GM18868 (cell line): ENCODE data around the gene DPY19L1.
"Not testable (repeated sequence)": the region's sequence is repeated elsewhere in the genome, so short reads cannot be mapped to it uniquely, and the experiment has no call there.

ENCODE experiments used
- ATAC-seq: cut with Tn5 transposase; IDR thresholded peaks from one replicate; pipeline ENCODE4 v1.9.1; 2021; ENCODE audit warnings: mild to moderate bottlenecking, moderate library complexity; ENCODE audit not compliant: unreplicated experiment

The DPY19L1 gene

DNA sequence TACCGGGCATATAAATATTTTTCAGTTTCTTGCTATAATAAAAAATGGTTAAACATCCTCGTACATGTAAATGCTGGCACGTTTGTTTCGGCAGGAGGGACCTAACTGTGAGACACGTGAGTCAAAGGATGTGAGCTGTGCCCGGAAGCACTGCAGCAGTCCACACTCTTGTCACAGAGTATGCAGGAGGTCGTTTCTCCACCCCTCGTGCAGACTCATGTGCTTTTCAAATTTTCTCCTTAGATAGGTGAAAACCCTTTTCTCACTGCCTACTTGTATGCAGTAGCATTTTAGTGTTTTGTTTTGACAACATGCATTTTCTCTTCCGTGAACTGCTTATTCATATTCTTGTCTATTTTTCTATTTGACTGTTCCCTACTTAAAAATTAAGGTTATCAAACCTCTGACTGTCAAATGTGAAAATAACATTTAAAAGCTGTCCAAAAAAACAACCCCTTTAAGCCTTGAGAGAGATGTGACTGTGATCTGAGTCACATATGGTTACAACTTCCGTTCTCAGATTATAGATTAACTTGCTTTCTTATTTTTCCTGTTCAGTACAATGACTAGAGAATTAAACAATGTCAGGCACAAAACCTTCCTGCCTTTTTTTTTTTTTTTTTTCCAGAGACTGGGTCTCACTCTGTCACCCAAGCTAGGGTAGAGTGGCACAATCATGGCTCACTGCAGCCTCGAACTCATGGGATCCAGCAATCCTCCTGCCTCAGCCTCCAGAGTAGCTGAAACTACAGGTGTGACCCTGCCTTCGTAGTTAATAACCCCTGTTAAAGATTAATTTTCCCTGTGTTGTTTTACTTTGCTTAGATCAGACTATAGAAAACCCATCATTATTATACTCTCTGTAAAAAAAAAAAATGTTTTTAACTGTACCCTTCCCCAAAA, 45.1 kb downstream of the DPY19L1 start:
- ATAC-seq = no peak

DNA sequence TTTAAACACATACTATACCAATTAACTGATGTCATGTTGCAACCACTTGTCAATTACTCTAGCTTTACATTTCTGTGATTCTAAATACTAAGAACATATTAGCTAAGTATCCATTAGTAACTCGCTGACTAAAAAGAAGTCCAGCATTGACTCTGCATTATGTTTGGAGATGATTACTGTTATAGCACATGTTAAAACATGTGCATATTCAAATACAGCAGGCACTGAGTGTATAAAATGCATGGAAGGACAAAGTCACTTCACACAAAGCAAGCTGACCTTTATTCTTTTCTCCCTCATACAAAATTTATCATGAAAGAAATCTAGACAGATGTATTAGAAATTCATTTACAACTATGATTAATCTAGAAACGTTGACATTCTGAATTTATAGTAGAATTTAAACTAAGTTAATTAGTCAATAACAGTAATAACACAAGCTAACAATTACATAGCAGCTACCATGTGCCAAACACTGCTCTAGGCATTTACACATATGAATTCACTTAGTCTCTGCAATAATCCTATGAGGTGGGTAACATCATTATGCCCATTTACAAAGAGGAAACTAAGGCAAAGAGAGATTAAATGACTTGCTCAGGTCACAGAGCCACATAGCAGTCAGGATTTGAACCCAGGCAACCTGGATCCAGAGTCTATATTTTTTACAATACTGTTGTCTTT, 48.7 kb downstream of the DPY19L1 start:
- not testable (repeated sequence) for ATAC-seq

DNA sequence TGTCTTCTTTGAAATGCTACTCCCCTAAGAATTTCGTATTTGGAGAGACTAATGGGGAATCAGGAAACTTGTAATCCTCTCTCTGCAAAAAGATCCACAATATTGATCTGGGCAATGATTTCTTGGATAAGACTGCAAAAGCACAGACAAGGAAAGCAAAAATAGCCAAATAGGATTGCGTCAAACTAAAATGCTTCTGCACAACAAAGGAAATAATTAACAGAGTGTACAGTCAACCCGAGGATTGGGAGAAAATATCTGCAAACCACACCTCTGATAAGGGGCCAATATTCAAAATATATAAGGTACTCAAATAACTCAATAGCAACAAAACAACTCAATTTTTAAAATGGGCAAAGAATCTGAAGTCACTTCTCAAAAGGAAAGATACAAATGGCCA, 52.1 kb downstream of the DPY19L1 start:
- not testable (repeated sequence) for ATAC-seq

DNA sequence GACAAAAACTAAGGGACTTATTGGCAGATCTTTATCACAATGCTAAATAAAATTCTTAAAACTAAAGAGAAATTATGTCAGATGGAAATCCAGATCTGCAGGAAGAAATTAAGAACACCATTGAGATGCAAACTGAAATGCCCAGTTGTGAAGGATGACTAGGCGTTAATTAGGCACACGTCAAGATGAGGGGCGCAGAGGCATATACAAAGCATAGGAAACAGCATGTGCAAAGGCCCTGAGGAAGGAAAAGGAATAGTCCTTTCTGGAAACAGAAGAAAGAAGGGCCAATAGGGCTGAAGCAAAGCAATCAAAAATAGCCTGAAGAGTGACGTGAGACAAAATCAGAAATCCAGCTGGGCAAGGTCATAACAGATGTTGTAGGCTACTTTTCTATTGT, 53.1 kb downstream of the DPY19L1 start:
- not testable (repeated sequence) for ATAC-seq

DNA sequence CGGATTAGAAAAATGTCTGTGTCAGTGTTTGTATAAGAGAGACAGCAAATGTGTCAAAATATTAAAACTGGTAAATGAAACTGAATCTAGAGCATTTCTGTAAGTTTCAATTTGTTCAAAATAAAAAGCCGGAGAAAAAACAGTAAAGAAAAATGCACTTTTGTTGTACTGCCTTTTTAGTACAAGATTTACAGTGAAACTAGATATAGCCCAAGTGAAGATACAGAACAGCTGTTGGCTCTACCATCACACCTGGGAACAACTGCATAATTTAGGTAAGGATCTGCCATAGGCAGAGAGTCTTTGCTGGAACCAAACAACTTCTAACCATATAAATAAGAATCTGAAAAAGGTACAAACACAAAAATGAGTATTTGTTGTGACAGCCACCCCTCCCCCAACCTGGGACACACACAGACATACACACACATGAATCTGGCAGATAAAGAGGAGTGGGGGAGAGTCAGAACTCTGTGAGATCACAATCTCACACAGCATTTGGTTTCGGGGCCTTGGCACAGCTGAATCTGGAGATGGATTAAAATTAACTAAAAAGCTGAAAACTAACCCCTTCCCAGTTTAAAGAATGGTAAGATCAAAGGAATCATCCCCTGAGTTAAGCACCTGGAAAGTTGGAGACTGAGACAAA, 54.8 kb downstream of the DPY19L1 start:
- ATAC-seq = no peak

DNA sequence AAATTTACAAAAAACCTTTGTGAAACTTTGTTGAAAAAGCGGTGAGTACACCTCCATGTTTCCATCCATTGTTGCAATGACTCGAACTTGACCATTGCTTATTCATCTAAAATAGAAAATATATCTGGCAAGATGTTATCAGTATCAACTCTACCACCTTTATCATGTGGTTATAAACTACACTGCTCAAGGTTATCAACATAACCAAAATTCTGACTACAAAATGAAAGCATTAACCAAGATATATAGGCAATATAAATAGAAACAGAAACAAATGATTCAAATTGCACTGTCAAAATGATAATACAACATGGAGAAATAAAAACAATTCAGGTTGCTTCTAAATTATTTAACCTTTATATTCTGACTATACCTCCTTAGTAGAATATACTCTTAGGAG, 58.2 kb downstream of the DPY19L1 start:
- not testable (repeated sequence) for ATAC-seq

DNA sequence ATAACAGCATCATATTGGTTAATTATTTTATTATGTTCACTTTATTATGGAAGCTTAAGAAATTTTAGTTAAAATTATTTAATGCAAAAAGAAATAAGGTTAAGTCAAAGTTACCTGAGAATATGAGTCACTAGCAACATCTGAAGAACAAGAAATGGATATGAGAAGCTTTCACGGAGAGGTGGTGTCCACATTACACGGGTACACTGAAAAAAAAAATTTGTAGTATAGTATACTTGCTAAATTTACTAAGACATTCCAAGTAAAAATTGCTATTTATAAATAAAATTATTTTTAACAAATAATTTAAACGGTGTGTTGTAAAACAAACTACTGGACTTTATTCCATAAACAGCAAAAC, 63.9 kb downstream of the DPY19L1 start:
- ATAC-seq = no peak

DNA sequence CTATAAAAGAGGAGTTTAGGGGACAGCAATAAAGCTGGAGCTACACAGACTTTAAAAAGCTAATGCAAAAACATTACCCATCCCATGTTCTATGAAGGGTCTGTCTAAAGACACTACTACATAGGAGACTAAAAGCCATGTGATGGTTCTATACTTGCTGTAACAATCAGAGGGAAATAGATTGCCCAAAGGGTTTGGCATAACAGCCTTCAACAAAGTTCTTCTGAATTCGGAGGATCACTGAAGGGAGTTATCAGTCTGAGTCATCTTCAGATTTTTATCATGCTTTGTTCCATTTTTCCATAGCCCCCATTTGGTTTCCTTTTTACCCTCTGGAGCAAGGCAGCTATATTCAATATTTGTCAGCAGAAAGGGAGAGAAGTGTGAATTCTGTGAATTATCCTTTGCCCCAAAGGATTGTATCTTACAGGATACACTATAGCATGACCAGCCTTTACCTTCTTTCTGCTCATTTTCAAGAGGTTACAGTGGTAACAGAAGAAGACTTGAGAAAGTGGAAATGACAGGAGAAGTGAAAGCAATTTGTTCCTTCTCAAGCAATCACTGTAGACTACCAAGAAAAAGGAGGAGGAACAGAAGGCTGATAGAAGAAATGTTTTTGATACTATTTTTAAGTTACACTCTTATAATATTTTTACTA, 64.4 kb downstream of the DPY19L1 start:
- peak; percentile 89 for ATAC-seq

DNA sequence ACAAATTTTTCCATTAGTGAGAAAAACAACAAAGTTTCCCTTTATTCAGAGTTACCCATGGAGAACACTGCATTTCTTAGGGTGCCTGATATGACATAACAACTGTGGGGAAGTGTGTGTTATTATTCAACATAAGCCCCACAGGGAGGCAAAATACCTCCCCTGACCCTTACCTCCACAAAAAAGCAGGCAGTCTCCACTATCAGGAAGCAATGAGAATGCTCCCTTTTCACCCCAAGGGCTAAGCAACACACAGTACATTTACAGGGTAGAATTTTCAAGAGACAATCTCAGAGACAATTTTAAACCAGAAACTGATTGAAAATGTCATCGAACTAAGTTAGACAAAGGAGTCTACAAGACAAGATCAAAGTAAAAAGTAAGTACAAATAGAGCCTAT, 69.5 kb downstream of the DPY19L1 start:
- not testable (repeated sequence) for ATAC-seq

DNA sequence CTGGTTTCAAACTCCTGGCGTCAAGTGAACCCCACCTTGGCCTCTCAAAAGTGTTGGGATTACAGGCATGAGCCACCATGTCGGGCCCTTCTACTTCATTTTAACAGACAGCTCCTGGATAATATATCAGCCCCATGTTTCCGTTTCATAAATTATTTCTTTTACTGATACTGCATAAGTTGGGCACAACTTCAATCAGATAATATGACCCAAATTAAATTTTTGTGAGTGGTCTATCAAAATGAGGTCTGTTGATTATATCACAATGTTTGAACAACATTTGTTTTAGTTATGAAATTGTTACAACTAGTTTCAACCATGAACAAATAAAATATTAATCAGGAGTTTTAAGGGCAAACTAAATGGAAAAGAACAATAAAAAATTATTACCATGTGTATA, 70.8 kb downstream of the DPY19L1 start:
- not testable (repeated sequence) for ATAC-seq

DNA sequence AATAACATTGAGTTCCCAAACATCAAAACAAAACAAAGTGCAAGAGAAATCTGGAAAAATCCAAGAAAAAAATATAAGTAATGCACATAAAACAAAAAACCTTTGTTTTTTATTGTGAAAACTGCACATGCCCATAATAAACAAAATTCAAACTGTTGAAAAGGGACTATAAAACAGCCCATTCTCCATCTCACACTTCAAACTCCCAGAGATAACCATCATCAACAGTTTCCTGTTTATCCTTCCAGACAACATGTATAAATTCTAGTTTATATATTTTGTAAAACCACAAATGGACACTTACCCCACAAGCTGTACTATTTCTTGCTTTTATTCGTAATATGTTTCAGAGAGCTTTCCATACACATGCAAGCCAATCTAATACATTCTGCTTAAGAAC, 79.3 kb downstream of the DPY19L1 start:
- ATAC-seq = no peak

DNA sequence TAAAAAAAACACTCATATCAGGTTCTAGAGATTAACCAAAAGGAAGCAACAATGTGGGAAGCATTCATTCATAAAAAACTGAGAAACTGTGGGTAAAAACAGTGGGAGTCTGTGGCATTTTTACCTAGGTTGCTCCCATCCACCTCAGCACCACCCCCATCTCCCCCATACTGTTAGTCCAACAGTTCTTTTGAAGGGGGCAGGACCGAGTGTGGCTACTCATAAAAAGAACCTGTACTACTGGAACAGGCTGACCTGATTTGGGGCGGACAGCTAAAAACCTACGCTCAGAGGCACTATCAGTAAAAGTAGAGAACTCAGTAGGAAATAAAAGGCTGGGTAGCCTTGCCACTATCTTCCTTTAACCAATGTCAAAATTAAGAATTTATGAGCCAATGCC, 84.5 kb downstream of the DPY19L1 start:
- no peak for ATAC-seq

DNA sequence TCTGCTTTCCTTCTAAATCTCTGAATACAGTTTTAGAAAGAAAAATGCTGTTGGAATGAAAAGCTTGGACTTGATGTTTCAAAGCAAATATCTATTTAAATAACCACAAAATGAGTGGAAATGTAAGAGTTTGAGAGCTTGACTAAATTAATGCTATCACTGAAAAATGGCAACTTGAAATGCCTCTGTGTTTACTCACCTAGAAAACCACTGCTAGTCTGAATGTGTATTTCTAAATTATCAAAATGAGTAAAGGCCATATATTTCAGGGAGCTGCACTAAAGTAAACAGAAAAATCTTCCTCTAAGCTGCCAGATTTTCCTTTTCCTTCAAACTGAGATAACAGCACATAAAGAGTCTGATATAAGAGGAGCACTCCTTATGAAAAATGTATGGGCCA, 87.9 kb downstream of the DPY19L1 start:
- ATAC-seq = no peak

DNA sequence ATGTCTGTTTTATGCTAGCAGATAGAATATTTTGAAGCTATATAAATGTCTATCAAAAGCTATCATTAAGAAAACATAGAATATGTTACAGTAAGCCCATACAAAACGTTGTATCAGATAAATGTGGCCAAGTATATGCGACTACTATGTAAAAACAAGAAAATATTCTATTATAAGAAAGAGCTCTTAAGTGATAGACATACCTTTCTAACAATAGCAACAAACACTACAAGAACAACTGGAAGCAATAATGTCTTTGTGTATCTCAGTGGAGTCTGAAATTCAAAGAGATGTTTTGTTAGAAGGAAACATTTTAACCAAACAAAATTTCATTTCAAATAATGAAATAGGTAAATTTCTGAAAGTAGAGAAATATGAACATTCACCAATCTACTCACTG, 89.9 kb downstream of the DPY19L1 start:
- ATAC-seq = not testable (repeated sequence)

DNA sequence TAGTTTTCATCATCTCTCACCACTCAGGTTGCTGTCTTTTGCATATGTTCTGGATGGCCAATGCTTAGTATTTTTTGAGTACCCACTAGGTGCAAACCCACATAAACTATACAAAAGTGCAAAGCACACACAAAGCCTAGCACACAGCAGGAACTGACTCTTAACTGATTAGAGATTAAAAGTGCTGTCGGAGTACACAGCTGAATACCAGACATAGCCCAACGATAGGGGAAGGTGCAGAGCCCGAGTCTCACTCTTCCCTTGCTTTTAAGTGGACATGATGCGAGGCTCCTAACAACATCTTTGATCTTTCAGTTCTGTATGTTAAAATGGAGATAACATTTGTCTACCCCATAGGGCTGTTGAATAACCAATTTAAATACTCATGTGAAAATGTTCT, 90.8 kb downstream of the DPY19L1 start:
- no peak for ATAC-seq

DNA sequence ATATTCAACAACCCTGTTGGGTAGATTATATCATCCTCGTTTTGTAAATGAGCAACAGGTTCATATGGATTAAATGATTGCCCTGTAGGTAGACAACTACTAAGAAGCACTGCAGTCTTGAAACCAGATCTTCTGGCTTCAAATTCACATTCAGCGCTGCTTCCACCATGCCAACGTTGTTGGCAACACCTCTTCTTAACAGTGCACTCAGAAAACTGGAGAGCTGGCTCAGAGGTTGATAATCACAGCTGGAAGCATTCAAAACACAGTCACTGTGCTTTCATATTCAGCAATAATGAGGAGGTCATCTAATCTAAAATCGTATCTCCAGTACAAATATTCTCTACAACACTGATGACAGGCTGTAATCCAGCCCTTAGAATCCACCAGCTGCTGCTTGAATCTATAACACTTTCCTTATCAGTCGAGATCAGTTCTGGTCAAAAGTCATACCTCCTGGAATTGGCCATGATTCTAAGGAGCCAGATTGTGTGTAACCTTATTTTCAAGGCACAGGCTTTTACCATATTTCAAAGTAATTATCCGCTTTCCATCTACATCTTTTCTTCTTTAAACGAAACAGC, 91.3 kb downstream of the DPY19L1 start:
- not testable (repeated sequence) for ATAC-seq

DNA sequence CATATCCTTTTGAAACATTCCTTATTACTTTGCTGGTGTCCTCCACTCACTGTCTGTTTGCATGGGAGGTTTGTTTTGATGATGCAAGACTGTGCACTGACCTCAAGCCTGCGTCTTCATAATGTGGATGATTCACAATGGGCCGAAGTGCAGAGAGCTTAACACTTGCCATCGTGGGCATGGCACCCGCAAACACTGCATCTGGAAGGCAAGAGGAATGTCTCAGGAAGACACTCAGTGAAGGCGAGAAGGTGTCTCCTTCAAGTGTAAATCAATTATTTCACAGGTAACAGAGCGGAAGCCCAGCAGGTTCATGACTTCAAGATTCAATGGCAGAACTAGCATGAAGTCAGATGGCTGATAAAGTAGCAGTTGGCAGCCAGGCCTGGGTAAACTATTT, 98.1 kb downstream of the DPY19L1 start:
- no peak for ATAC-seq

DNA sequence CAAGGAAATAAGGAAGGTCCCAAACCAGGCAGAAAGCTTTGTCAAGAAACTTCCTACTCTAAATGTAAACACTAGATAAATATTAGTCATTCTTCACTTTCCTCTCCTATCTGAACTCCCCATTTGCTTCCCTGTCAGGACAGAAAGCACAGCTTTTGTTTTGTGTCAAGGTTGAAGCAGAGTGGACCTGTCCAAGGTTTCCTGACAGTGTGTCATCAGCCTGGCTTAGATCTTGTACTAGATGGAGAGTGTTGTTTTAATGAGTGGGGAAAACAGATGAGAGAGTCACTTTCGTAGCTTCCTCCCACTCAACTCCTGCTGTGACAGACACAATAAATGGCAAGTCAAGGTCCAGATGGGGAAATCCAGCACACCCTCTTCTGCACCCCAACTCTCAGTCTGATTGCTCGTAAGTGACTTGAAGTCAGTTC, 101.5 kb downstream of the DPY19L1 start:
- ATAC-seq = peak; percentile 87

DNA sequence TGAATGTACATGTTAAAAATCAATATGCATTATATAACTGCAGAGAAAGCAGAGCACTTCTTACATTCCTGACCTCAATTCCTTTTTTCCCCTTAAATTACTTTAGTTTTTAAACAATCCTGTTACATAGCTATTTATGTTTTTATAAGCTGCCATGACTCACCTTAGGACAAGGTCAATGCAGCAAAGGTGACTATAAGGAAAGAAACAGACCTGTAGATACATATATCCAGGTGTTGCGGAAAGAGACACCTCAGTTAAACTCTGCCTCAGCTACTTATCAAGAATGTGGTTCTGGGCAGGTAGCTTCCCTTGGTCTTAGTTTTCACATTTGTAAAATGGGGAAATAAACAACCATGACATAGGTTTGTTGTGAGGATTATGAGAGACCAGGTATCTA, 105.5 kb downstream of the DPY19L1 start:
- no peak for ATAC-seq

DNA sequence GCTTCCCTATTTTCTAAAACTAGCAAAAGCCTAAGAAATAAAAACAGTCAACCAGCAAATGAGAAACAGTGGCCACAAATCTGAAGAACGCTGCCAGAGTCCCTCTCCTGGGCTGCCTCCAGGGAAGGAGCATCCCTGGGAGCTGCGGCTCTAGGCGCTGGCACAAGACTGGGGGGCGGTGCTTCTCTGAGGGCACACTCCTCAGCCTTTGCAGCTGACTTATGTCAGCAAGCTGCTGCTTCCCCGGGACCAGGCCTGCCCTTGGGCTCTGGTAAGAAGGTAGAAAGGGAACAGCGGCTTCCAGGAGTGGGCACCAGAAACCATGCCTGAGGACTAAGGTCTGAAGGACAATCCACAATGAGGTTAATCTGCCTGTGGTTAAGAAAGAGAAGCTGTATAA, 107.5 kb downstream of the DPY19L1 start:
- not testable (repeated sequence) for ATAC-seq

DNA sequence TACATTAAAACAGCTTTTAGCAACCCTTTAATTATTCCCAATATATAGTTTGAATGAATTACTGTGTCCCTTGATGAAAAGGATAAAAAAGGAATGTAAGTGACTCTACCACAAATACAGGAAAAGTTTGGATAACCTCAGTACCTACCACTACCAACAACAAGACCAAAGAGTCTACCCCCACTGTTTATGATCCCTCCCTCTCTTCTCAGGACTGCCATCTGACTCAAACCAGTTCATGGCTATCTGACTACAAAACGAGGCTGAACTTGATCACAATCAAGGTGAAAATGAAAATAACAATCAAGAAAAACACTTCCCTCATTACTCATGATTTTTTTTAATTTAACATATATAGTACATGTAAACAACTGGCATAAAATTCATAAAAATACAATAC, 108.7 kb downstream of the DPY19L1 start:
- ATAC-seq = no peak
